GM23338 (cell line): ENCODE data around the gene ELAVL4.

ENCODE experiments used
- CTCF ChIP-seq, 2 experiments: fragments of 200-600 bp in 1 of 2; sonication (generic) in 1 of 2; conservative IDR thresholded peaks; 2 replicates each; pipeline versions ENCODE4 v1.5.1 to v1.6.1; 2016 to 2017; ENCODE audit warnings: antibody characterized with exemption in 2 of 2, low read depth in 2 of 2, mild to moderate bottlenecking in 2 of 2, moderate library complexity in 1 of 2
- EZH2 ChIP-seq: fragments of 200-600 bp; sonication (generic); IDR thresholded peaks from one replicate; pipeline ENCODE4 v1.8.0; 2017; ENCODE audit warnings: antibody characterized with exemption, mild to moderate bottlenecking, low read depth; ENCODE audit not compliant: unreplicated experiment
- EZH2phosphoT487 ChIP-seq: fragments of 200-600 bp; sonication (generic); IDR thresholded peaks from one replicate; pipeline ENCODE4 v1.8.1; 2018; ENCODE audit warnings: antibody characterized with exemption; ENCODE audit not compliant: unreplicated experiment
- POLR2AphosphoS5 ChIP-seq: IDR thresholded peaks from 2 replicates; pipeline ENCODE4 v1.6.1; 2016; ENCODE audit warnings: antibody characterized with exemption, low read depth

- no peak for TF ChIP-seq EZH2phosphoT487
- no peak for TF ChIP-seq CTCF (conservative IDR thresholded peaks at IDR 0.05; ENCODE audit: low read depth in 2 of 2)
- TF ChIP-seq EZH2 = no peak
- TF ChIP-seq POLR2AphosphoS5 = no peak
These were observed 33.8 kb upstream of the ELAVL4 start for GRCh38 chr1:50074931-50075330.
